GM19238 (cell line): ENCODE results near the gene IL1B.

Experiments used
- DNase-seq: peaks from one replicate; pipeline ENCODE4 v3.0.0; 2011; ENCODE audit warnings: low spot score; ENCODE audit not compliant: insufficient read length

The IL1B gene

GRCh38 chr2:112784199-112785189 is 52.1 kb downstream of the IL1B start, which contains the start of gene IL1A:
Gene IL1A, minus strand, starts transcription at chr2:112784493. Its CDS starts 723 bp downstream, at chr2:112783770.
- no peak for DNase-seq

GRCh38 chr2:112783187-112783714 is 53.3 kb downstream of the IL1B start:
- no peak for DNase-seq

DNA sequence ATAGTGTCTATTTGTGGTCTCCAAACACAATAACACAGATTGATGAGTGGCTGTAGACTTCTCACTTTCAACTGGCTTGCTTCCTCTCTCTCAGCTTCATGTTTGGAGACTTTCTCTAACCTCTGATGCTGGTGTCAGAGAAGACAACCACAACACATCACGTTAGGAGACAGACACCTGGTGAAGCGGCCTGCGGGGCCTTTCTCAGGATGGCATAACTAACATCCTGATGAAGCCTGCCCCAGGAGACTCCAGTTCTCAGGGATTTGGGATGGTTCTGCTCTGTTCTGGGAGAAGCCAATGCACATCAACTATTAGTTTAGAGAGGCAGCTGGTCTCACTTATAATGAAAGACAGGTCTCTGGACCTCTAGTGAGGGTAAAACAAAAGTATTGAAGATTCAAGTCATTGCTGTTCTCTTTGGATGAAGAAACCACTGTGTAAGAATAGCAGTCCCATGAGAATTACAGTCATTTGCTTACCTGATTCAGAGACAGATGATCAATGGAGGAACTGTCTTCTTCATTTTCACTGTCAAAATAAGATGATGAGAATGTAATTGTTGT is 54.3 kb downstream of the IL1B start:
- DNase-seq: no peak
